HG03103 (cell line): ENCODE measurements around the gene ANP32D.
"Not testable (repeated sequence)": the region's sequence is repeated elsewhere in the genome, so short reads cannot be mapped to it uniquely, and the experiment has no call there.

Experiments
- ATAC-seq: cut with Tn5 transposase; IDR thresholded peaks from one replicate; pipeline ENCODE4 v1.9.1; 2021; ENCODE audit warnings: low read depth; ENCODE audit not compliant: unreplicated experiment

The ANP32D gene

DNA sequence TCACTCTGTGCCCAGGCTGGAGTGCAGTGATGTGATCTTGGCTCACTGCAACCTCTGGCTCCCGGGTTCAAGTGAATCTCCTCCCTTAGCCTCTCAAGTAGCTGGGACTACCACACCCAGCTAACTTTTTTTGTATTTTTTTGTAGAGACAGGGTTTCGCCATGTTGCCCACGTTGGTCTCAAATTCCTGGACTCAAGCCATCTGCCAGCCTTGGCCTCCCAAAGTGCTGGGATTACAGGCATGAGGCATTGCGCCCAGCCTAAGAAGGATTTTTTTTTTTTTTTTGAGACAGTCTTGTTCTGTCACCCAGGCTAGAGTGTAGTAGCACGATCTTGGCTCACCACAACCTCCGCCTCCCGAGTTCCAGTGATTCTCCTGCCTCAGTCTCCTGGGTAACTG is 17.1 kb downstream of the ANP32D start:
- not testable (repeated sequence) for ATAC-seq

DNA sequence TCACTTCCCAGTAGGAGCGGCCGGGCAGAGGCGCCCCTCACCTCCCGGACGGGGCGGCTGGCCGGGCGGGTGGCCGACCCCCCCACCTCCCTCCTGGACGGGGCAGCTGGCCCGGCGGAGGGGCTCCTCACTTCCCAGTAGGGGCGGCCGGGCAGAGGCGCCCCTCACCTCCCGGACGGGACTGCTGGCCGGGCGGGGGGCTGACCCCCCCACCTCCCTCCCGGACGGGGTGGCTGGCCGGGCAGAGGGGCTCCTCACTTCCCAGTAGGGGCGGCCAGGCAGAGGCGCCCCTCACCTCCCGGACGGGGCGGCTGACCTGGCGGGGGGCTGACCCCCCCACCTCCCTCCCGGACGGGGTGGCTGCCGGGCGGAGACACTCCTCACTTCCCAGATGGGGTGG is 27.9 kb downstream of the ANP32D start:
- ATAC-seq: not testable (repeated sequence)

DNA sequence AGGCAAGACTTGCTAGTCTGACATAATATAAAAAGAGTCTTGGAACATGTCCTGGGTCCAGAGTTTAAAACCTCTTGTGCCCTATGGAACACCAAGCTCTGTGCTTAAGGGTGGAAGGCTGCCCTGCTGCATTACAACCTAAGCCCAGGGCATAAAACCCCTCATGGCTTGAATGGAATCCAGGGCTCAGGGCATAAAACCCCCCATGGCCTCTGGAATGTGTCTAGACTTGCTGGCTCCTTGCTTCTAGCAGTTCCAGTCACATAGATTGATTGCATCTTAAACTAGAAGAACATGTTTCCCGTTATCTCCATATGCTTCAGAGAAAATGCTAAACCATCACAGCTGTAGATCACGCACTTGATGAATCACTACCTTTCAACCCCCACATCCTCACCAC is 34.5 kb downstream of the ANP32D start:
- not testable (repeated sequence) for ATAC-seq

DNA sequence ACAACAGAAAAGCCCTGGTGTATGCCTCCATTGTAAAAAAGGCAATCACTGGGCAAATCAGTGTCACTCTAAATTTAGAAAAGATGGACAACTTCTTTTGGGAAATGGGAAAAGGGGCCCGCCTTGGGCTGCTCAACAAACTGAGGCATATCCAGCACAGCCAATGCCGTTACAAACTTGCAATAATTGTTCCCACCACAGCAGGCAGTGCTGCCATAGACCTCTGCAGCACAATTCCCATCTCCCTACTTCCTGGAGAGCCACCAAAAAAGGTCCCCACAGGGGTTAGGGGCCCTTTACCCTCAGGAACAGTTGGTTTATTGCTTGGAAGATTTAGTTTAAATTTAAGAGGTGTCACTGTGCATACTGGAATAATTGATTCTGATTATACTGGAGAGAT is 36.6 kb downstream of the ANP32D start:
- no peak for ATAC-seq

DNA sequence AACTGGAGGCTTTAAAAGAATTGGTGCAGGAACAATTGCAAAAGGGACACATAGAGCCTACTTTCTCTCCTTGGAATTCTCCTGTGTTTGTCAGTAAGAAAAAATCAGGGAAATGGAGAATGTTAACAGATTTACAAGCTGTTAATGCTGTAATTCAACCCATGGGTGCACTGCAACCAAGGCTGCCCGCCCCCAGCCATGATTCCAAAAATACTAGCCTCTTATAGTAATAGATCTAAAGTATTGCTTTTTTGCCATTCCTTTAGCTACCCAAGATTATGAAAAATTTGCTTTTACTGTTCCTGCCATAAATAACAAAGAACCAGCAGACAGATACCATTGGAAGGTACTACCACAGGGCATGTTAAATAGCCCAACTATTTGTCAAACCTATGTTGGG is 37.8 kb downstream of the ANP32D start:
- no peak for ATAC-seq

DNA sequence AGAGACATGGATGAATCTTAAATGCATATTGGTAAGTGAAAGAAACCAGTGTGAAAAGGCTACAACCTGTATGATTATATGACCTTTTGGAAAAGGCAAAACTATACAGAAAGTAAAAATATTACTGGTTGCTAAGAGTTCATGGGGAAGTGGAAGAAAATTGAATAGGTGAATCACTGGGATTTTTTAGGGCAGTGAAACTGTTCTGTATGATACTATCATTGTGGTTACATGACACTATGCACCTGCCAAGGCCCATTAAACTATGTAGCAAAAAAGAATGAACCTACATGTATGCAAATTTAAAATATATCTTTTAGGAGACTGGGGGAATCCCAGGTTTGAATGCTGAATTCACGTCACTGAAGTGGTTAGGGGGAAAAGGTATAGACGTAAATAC is 40.5 kb downstream of the ANP32D start:
- no peak for ATAC-seq

DNA sequence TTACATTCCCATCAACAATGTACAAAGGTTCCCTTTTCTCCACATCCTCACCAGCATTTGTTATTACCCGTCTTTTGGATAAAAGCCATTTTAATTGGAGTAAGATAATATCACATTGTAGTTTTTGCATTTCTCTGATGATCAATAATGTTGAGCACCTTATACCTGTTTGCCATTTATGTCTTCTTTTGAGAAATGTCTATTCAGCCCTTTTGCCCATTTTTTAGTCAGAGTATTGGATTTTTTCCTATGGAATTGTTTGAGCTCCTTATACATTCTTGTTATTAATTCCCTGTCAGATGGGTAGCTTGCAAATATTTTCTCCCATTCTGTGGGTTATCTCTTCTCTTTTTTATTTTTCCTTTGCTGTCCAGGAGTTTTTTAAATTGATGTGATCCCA is 42.4 kb downstream of the ANP32D start:
- no peak for ATAC-seq

DNA sequence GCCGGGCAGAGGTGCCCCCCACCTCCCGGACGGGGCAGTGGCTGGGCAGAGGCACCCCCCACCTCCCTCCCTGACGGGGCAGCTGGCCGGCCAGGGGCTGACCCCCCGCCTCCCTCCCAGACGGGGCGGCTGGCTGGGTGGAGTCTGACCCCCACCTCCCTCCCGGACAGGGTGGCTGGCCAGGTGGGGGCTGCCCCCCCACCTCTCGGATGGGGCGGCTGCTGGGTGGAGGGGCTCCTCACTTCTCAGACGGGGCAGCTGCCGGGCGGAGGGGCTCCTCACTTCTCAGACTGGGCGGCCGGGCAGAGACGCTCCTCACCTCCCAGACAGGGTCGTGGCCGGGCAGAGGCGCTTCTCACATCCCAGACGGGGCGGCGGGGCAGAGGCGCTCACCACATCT is 48.0 kb downstream of the ANP32D start:
- not testable (repeated sequence) for ATAC-seq
